Tibial nerve (tissue), 3 donors: ENCODE results near the gene EIF5A.

Source experiments
- POLR2A ChIP-seq, 2 donors: fragments of 450-650 bp; IDR thresholded peaks; one replicate each; pipeline ENCODE4 v1.6.1; 2017; ENCODE audit warnings: antibody characterized with exemption in 2 of 2, mild to moderate bottlenecking in 2 of 2, moderate library complexity in 2 of 2
- TF ChIP-seq, protein P1 (sequence below), 5 experiments: fragments of 200-600 bp in 3 of 5; fragments of 450-650 bp in 2 of 5; sonication (generic) in 3 of 5; IDR thresholded peaks; one replicate each; pipeline ENCODE4 v1.5.1; 2016 to 2019; ENCODE audit warnings: antibody characterized with exemption in 5 of 5, mild to moderate bottlenecking in 3 of 5, moderate library complexity in 2 of 5

DNA sequence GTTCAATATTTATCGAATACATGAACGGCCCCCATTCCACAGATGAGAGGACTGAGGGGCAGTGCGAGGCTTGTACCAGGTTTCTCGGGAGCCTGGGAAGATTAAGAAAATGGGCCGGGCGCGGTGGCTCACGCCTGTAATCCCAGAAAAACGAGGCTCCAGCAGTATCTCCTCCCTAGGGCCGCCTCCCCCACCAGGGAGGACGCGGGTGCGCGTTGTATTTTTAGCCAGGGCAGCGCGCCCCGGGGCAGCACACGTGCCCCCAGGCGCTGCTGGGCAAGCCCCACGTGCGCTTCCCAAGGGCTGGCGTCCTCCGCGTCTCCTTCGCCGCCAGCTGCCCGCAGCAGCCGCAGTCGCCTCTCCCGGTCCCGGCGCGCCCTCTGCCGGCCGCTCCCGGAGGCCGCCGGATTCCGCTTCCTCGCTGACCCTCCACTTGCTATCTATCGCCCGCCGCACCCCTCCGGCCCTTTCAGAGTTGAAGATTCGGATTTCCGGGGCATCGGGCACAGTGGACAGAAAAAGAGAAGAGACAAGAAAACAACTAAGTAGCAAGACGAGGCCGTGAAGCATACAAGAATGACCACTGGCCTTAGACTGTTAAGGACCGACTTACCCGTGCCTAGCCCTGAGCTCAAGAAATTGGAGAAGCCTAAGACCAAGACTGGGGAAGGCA is 11.1 kb upstream of the EIF5A start:
- TF ChIP-seq, protein P1, sequence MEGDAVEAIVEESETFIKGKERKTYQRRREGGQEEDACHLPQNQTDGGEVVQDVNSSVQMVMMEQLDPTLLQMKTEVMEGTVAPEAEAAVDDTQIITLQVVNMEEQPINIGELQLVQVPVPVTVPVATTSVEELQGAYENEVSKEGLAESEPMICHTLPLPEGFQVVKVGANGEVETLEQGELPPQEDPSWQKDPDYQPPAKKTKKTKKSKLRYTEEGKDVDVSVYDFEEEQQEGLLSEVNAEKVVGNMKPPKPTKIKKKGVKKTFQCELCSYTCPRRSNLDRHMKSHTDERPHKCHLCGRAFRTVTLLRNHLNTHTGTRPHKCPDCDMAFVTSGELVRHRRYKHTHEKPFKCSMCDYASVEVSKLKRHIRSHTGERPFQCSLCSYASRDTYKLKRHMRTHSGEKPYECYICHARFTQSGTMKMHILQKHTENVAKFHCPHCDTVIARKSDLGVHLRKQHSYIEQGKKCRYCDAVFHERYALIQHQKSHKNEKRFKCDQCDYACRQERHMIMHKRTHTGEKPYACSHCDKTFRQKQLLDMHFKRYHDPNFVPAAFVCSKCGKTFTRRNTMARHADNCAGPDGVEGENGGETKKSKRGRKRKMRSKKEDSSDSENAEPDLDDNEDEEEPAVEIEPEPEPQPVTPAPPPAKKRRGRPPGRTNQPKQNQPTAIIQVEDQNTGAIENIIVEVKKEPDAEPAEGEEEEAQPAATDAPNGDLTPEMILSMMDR (IDR thresholded peaks at IDR 0.05), result peak; percentile 93 to 98 (median 95)
- TF ChIP-seq POLR2A (IDR thresholded peaks at IDR 0.05), result no peak
